HG03469 (cell line): Measurements from ENCODE around the gene VAV1.
"Not testable (repeated sequence)": the region's sequence is repeated elsewhere in the genome, so short reads cannot be mapped to it uniquely, and the experiment has no call there.

Experiments
- ATAC-seq: cut with Tn5 transposase; IDR thresholded peaks from one replicate; pipeline ENCODE4 v1.9.1; 2021; ENCODE audit warnings: mild to moderate bottlenecking, moderate library complexity, moderate number of reproducible peaks; ENCODE audit not compliant: unreplicated experiment

The VAV1 gene

GRCh38 chr19:6811906-6812305 lies 39.4 kb downstream of the VAV1 start:
- ATAC-seq, result no peak

- no peak for ATAC-seq
Observed at GRCh38 chr19:6812612-6813011, 40.1 kb downstream of the VAV1 start.

- no peak for ATAC-seq
Observed at GRCh38 chr19:6813659-6814058, 41.2 kb downstream of the VAV1 start.

GRCh38 chr19:6817179-6817578 lies 44.7 kb downstream of the VAV1 start:
- no peak for ATAC-seq

GRCh38 chr19:6818246-6818645 lies 45.7 kb downstream of the VAV1 start:
- no peak for ATAC-seq

- ATAC-seq, result no peak
Observed at GRCh38 chr19:6819323-6819722, 46.8 kb downstream of the VAV1 start.

- no peak for ATAC-seq
Observed at GRCh38 chr19:6820237-6820636, 47.7 kb downstream of the VAV1 start.

GRCh38 chr19:6821639-6822310 lies 49.3 kb downstream of the VAV1 start:
- ATAC-seq, result no peak

- ATAC-seq, result no peak
Observed at GRCh38 chr19:6822311-6822670, 49.8 kb downstream of the VAV1 start.

GRCh38 chr19:6825076-6825774 lies 52.7 kb downstream of the VAV1 start:
- no peak for ATAC-seq

GRCh38 chr19:6826281-6826920 lies 53.9 kb downstream of the VAV1 start:
- ATAC-seq, result no peak

GRCh38 chr19:6828306-6828697 lies 55.8 kb downstream of the VAV1 start:
- no peak for ATAC-seq

GRCh38 chr19:6828698-6829633 lies 56.5 kb downstream of the VAV1 start:
- no peak for ATAC-seq

GRCh38 chr19:6829829-6830228 lies 57.3 kb downstream of the VAV1 start:
- ATAC-seq, result not testable (repeated sequence)

GRCh38 chr19:6831084-6831483 lies 58.6 kb downstream of the VAV1 start:
- ATAC-seq, result not testable (repeated sequence)

GRCh38 chr19:6832412-6832811 lies 59.9 kb downstream of the VAV1 start:
- no peak for ATAC-seq

GRCh38 chr19:6833166-6833790 lies 60.8 kb downstream of the VAV1 start:
- ATAC-seq, result no peak

GRCh38 chr19:6834433-6834832 lies 61.9 kb downstream of the VAV1 start:
- no peak for ATAC-seq

GRCh38 chr19:6835501-6835900 lies 63.0 kb downstream of the VAV1 start:
- ATAC-seq, result no peak

GRCh38 chr19:6837525-6837924 lies 65.0 kb downstream of the VAV1 start:
- ATAC-seq, result no peak
